HepG2 (cell line): ENCODE measurements around the gene BAIAP2L1. TPM values are rescaled to one million over a fixed set of nuclear protein-coding genes. Genes with fewer than 3 reads are reported as not detected.

Source experiments
- FOXC1 ChIP-seq: sonication (generic); formaldehyde crosslinking; IDR thresholded peaks from 2 replicates; pipeline ENCODE4 v1.8.0; 2022; ENCODE audit warnings: mild to moderate bottlenecking, missing genetic modification reagents, borderline replicate concordance
- FOXJ3 ChIP-seq: sonication (generic); formaldehyde crosslinking; IDR thresholded peaks from 2 replicates; pipeline ENCODE4 v1.4.0; 2020; ENCODE audit warnings: missing genetic modification reagents, mild to moderate bottlenecking, borderline replicate concordance
- FUBP1 ChIP-seq: sonication (generic); formaldehyde crosslinking; IDR thresholded peaks from 2 replicates; pipeline ENCODE4 v1.5.1; 2020; ENCODE audit warnings: missing genetic modification reagents, mild to moderate bottlenecking, borderline replicate concordance
- KMT2A ChIP-seq: sonication (generic); formaldehyde crosslinking; IDR thresholded peaks from 2 replicates; pipeline ENCODE4 v1.4.0; 2020; ENCODE audit warnings: missing genetic modification reagents
- RERE ChIP-seq: IDR thresholded peaks from 2 replicates; pipeline ENCODE4 v1.6.1; 2016; ENCODE audit warnings: low read depth, missing genetic modification reagents, missing compliant biosample characterization
- SRY ChIP-seq: sonication (generic); formaldehyde crosslinking; IDR thresholded peaks from 2 replicates; pipeline ENCODE4 v1.8.0; 2022; ENCODE audit warnings: mild to moderate bottlenecking, missing genetic modification reagents
- XBP1 ChIP-seq: sonication (generic); formaldehyde crosslinking; IDR thresholded peaks from 2 replicates; pipeline ENCODE4 v1.5.0; 2020; ENCODE audit warnings: missing genetic modification reagents
- ZFX ChIP-seq: sonication (generic); formaldehyde crosslinking; IDR thresholded peaks from 2 replicates; pipeline ENCODE4 v1.4.0; 2020; ENCODE audit warnings: mild to moderate bottlenecking, low read depth, missing genetic modification reagents, moderate library complexity
- ZNF30 ChIP-seq: sonication (generic); formaldehyde crosslinking; IDR thresholded peaks from 2 replicates; pipeline ENCODE4 v1.5.0; 2020; ENCODE audit warnings: mild to moderate bottlenecking, missing genetic modification reagents
- ZNF451 ChIP-seq: sonication (generic); formaldehyde crosslinking; IDR thresholded peaks from 2 replicates; pipeline ENCODE4 v1.5.0; 2020; ENCODE audit warnings: mild to moderate bottlenecking, missing genetic modification reagents
- ZNF558 ChIP-seq: sonication (generic); formaldehyde crosslinking; IDR thresholded peaks from 2 replicates; pipeline ENCODE4 v1.9.0; 2022; ENCODE audit warnings: mild to moderate bottlenecking, missing genetic modification reagents, borderline replicate concordance
- ZNF567 ChIP-seq: sonication (generic); formaldehyde crosslinking; IDR thresholded peaks from 2 replicates; pipeline ENCODE4 v1.8.1; 2023; ENCODE audit warnings: mild to moderate bottlenecking, missing genetic modification reagents, borderline replicate concordance
- ZNF687 ChIP-seq: sonication (generic); formaldehyde crosslinking; IDR thresholded peaks from 2 replicates; pipeline ENCODE4 v1.5.1; 2020; ENCODE audit warnings: mild to moderate bottlenecking, missing genetic modification reagents, moderate library complexity
- ZNF75D ChIP-seq: sonication (generic); formaldehyde crosslinking; IDR thresholded peaks from 2 replicates; pipeline ENCODE4 v1.8.1; 2023; ENCODE audit warnings: missing genetic modification reagents, mild to moderate bottlenecking, borderline replicate concordance
- ZNF781 ChIP-seq: sonication (generic); formaldehyde crosslinking; IDR thresholded peaks from 2 replicates; pipeline ENCODE4 v1.5.1; 2020; ENCODE audit warnings: borderline replicate concordance, mild to moderate bottlenecking, missing genetic modification reagents; ENCODE audit errors: not compliant biosample characterization
- ZNF879 ChIP-seq: sonication (generic); formaldehyde crosslinking; IDR thresholded peaks from 2 replicates; pipeline ENCODE4 v1.8.1; 2023; ENCODE audit warnings: missing genetic modification reagents
- ZSCAN31 ChIP-seq: sonication (generic); formaldehyde crosslinking; IDR thresholded peaks from 2 replicates; pipeline ENCODE4 v1.5.0; 2020; ENCODE audit warnings: low read depth, mild to moderate bottlenecking, missing genetic modification reagents
- polyA plus RNA-seq, 8 experiments: library from polyadenylated mRNA; depleted of rRNA in 3 of 8; stranded (reverse) in 7 of 8; unstranded in 1 of 8; fragments of >200 nt; fragmentation: Illumina TruSeq in 4 of 8; extraction: Trizol in 4 of 8; gene quantifications; 2 replicates each; pipeline versions ENCODE4 v1.2.1 to v1.2.3, GENCODE V29; 2011 to 2016; ENCODE audit warnings: low read depth in 4 of 8, missing spikeins in 1 of 8, mixed read lengths in 1 of 8; ENCODE audit not compliant: insufficient read depth in 1 of 8
- total RNA-seq, 5 experiments: library from RNA; depleted of rRNA; stranded (reverse); fragments of >200 nt; fragmentation: Illumina TruSeq; extraction: Trizol; gene quantifications; 2 replicates each; pipeline ENCODE4 v1.2.3, GENCODE V29; 2016; ENCODE audit warnings: low read depth in 1 of 5

BAIAP2L1 gene
- total and polyA plus RNA-seq, 2 of the 13 experiments (the other 11 are each of a cell fraction or from before 2014, with no cell fraction given): 13.0 to 21.5 TPM

- TF ChIP-seq RERE (CRISPR knock-in tag) (peak; percentile 97), FUBP1 (no peak), ZNF879 (no peak), SRY (CRISPR knock-in tag) (no peak), FOXJ3 (CRISPR knock-in tag) (peak; percentile 94), ZNF781 (CRISPR knock-in tag) (no peak), ZSCAN31 (CRISPR knock-in tag) (peak; percentile 65; the same call in 1 of the 2 replicates), XBP1 (CRISPR knock-in tag) (peak; percentile 64; the same call in 1 of the 2 replicates), ZNF567 (CRISPR knock-in tag) (no peak), ZNF558 (no peak), FOXC1 (CRISPR knock-in tag) (no peak; the same call in 1 of the 2 replicates), ZNF451 (no peak), ZFX (CRISPR knock-in tag) (no peak; the same call in 1 of the 2 replicates), ZNF687 (CRISPR knock-in tag) (peak; percentile 33; the same call in 1 of the 2 replicates), ZNF30 (CRISPR knock-in tag) (no peak), ZNF75D (CRISPR knock-in tag) (no peak), KMT2A (peak; percentile 54; the same call in 1 of the 2 replicates)
Observed at GRCh38 chr7:98418636-98419315, 17.9 kb upstream of the BAIAP2L1 start (continued).
